Stimulated activated naive CD8-positive, alpha-beta T cell treated with anti-CD3 and anti-CD28 coated beads, Interleukin-15, amount 100 ng/mL, for 72 hours (primary cell): ENCODE measurements around the gene SDF4.

ENCODE experiments used
- ATAC-seq: fragments of 150-1000 bp; cut with Tn5 transposase; 2 replicates; pipeline ENCODE4 v1.10.0; 2021; ENCODE audit warnings: mild to moderate bottlenecking, moderate library complexity
- DNase-seq, 2 donors: peaks; one replicate each; pipeline ENCODE4 v3.0.0; 2021 to 2022
- H3K27ac Mint-ChIP-seq, 2 donors: one replicate each; pipeline ENCODE4 v1.8.0; 2022; ENCODE audit warnings: mild to moderate bottlenecking in 2 of 2, mixed read lengths in 2 of 2, moderate library complexity in 2 of 2
- H3K27me3 Mint-ChIP-seq: one replicate; pipeline ENCODE4 v1.8.0; 2022; ENCODE audit warnings: mixed read lengths
- H3K4me1 Mint-ChIP-seq: one replicate; pipeline ENCODE4 v1.8.0; 2022; ENCODE audit warnings: mild to moderate bottlenecking, mixed read lengths
- H3K4me3 Mint-ChIP-seq, 2 donors: one replicate each; pipeline ENCODE4 v1.8.0; 2022; ENCODE audit warnings: mild to moderate bottlenecking in 2 of 2, mixed read lengths in 2 of 2, moderate library complexity in 1 of 2
- H3K9me3 Mint-ChIP-seq, 2 donors: one replicate each; pipeline ENCODE4 v1.8.0; 2022; ENCODE audit warnings: mixed read lengths in 2 of 2

The SDF4 gene

GRCh38 chr1:1228596-1229321 lies 3.0 kb downstream of the SDF4 start:
- no peak overlapping the region for H3K4me3 Mint-ChIP-seq
- H3K9me3 Mint-ChIP-seq = no peaks in the 10 kb centered on the region
- H3K4me1 Mint-ChIP-seq = peaks cover 38% of the 10 kb centered on the region
- ATAC-seq (no peak), DNase-seq (no peak)
- H3K27me3 Mint-ChIP-seq = no peaks in the 10 kb centered on the region
- H3K27ac Mint-ChIP-seq = peak overlapping the region in 1 of 2 donors; percentile 34

DNA sequence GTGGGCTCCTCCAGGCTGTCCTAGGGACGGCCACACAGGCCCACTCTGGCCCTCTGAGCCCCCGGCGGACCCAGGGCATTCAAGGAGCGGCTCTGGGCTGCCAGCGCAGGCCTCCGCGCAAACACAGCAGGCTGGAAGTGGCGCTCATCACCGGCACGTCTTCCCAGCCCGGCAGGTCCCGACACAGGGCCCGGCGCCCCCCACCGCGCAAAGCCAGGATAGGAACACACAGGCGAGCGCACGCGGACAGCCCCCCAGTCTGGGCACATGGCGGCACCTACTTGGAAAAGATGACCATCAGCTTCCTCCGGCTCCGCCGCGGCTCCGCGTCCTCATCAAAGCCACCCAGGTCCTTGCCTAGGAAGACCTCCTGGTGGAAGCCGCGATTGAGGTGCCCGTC lies 3.6 kb downstream of the SDF4 start:
- Mint-ChIP-seq H3K27ac (peak overlapping the region in 1 of 2 donors; percentile 34), H3K4me1 (peaks cover 33% of the 10 kb centered on the region), H3K4me3 (no peak overlapping the region), H3K27me3 (no peaks in the 10 kb centered on the region), H3K9me3 (no peaks in the 10 kb centered on the region)
- DNase-seq = no peak
- ATAC-seq = no peak

- Mint-ChIP-seq H3K4me3 (no peak overlapping the region), H3K4me1 (peaks cover 33% of the 10 kb centered on the region), H3K27ac (no peak overlapping the region), H3K9me3 (no peaks in the 10 kb centered on the region), H3K27me3 (no peaks in the 10 kb centered on the region)
- ATAC-seq = no peak
- no peak for DNase-seq
Observed at GRCh38 chr1:1227386-1227785, 4.4 kb downstream of the SDF4 start.

- Mint-ChIP-seq H3K4me1 (peaks cover 33% of the 10 kb centered on the region), H3K27ac (no peak overlapping the region), H3K4me3 (no peak overlapping the region), H3K27me3 (no peaks in the 10 kb centered on the region), H3K9me3 (no peaks in the 10 kb centered on the region)
- DNase-seq (no peak), ATAC-seq (no peak)
Observed at GRCh38 chr1:1226566-1227362, 5.0 kb downstream of the SDF4 start.

- H3K27ac Mint-ChIP-seq = no peak overlapping the region
- no peak overlapping the region for H3K4me3 Mint-ChIP-seq
- H3K9me3 Mint-ChIP-seq = no peaks in the 10 kb centered on the region
- ATAC-seq (no peak), DNase-seq (no peak)
- H3K27me3 Mint-ChIP-seq = no peaks in the 10 kb centered on the region
- H3K4me1 Mint-ChIP-seq = peaks cover 30% of the 10 kb centered on the region
Observed at GRCh38 chr1:1225913-1226312, 5.9 kb downstream of the SDF4 start.

DNA sequence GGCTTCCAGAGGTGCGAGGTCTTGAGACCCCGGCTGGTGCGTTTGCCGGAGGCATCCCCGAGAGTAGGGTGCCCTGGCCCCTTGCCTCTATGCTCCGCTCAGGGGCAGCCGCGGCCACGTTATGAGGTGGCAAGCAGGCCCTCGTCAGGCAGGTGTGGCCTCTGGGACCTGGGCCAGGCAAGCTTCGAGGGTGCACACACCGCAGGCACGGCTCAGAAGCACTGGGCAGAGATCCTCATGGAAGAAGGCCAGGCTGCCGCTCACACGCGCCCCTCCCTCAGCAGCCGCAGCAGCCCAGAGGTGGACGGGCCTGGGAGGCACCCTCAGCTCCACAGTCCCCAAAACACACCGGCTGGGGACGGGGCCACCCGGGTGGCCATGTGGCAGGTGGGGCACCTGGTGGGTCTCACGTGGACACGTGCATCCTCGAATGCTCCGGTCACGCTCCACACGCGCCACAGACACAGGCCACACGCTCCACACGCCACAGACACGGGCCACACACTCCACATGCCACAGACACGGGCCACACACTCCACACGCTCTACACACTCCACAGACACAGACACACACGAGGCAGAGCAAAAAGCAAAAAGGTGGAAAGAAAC lies 6.5 kb downstream of the SDF4 start:
- Mint-ChIP-seq H3K4me3 (no peak overlapping the region), H3K27ac (no peak overlapping the region)
- no peak for DNase-seq

GRCh38 chr1:1223891-1224290 lies 7.9 kb downstream of the SDF4 start:
- Mint-ChIP-seq H3K4me1 (peaks cover 20% of the 10 kb centered on the region), H3K27ac (no peak overlapping the region), H3K27me3 (no peaks in the 10 kb centered on the region), H3K4me3 (no peak overlapping the region), H3K9me3 (no peaks in the 10 kb centered on the region)
- ATAC-seq (no peak), DNase-seq (no peak)

More for the DNA sequence above, 6.5 kb downstream of the SDF4 start:
- Mint-ChIP-seq H3K4me1 (peaks cover 25% of the 10 kb centered on the region), H3K9me3 (no peaks in the 10 kb centered on the region), H3K27me3 (no peaks in the 10 kb centered on the region)
- no peak for ATAC-seq

DNA sequence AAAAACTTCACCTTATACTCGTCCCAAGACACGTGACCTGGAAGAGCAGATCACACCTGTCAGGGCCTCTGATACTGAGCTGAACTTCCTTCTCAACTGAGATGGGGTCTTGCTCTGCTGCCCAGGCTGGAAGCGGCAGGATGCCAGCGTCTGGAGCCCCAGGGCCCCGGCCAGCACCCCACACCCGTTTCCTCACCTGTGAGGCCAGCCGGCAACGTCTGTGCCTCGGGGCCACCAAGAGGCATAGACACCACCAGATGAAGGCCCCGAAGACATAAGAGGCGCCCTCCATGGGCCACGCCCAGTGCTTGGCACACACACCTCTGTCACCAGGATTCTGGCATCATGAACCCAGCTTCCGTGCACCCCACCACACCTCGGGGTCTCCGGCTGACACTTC lies 8.5 kb downstream of the SDF4 start:
- H3K4me3 Mint-ChIP-seq = no peak overlapping the region
- H3K4me1 Mint-ChIP-seq = peaks cover 26% of the 10 kb centered on the region
- no peaks in the 10 kb centered on the region for H3K27me3 Mint-ChIP-seq
- H3K9me3 Mint-ChIP-seq = no peaks in the 10 kb centered on the region
- H3K27ac Mint-ChIP-seq = peak overlapping the region in 1 of 2 donors; percentile 67
- ATAC-seq (no peak), DNase-seq (no peak)

DNA sequence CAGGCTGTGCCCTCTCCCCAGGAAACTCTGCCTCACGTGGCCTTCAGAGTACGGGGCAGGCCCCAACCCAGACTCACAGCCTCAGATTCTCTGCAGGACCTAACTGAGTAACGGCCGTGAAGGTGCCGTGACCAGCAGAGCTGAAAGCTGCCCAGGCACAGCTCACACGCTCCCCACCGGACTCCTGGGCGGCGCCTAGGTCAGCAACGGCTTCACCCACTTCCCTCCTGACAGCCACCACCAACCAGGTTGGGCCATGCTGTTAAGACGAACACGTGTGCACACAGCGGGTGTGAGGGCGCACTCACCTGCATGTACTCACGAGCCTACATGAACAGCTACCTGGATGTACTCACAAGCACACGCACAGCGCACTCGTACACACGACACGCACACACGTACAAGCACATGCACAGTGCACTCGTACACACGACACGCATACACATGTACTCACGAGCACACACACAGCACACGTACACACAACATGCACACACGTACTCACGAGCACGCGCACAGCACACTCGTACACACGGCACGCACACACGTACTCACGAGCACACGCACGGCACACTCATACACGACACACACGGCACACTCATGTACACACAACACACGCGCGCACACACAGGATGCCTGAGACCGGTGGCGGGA lies 9.1 kb downstream of the SDF4 start:
- Mint-ChIP-seq H3K4me1 (peaks cover 32% of the 10 kb centered on the region), H3K27ac (peak overlapping the region in 1 of 2 donors; percentile 52), H3K4me3 (no peak overlapping the region), H3K27me3 (no peaks in the 10 kb centered on the region), H3K9me3 (no peaks in the 10 kb centered on the region)
- ATAC-seq (no peak), DNase-seq (no peak)

DNA sequence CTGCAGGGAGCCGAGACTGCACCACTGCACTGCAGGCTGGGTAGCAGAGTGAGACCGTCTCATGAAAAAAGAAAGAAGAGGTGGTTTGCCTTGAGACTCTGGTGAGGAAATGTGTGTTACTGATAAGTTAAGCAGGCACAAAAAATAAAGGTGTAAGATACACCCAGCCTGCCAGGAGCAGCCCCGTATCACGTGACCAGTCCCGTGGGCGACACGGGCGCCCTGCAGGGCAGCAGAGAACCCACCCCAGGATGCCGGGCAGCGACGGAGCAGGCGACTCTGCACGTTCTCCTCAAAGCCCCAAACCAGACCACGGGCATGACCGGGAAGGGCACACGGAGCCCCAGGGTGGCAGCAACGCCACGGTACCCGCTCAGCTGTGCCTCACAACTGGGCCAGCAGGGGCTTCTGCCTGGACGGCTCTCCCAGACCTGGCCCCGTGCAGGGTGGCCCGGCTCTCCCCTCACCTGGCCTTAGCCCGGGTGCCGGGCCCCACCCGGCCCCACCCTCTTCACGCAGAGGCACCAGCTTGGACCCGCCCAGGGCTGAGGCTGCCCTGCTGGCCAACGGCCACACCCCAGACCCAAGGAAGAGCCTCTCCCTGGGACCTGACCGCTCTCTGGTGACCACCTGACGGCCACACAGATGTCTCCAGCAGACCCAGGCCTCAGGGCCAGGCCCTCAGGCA lies 9.8 kb downstream of the SDF4 start:
- DNase-seq = no peak
- H3K4me1 Mint-ChIP-seq = peaks cover 38% of the 10 kb centered on the region

GRCh38 chr1:1220197-1220596 lies 11.6 kb downstream of the SDF4 start:
- H3K4me1 Mint-ChIP-seq = peaks cover 46% of the 10 kb centered on the region
- H3K27me3 Mint-ChIP-seq = no peaks in the 10 kb centered on the region
- H3K27ac Mint-ChIP-seq = peak overlapping the region in 1 of 2 donors; percentile 82
- DNase-seq = no peak
- no peak overlapping the region for H3K4me3 Mint-ChIP-seq
- no peaks in the 10 kb centered on the region for H3K9me3 Mint-ChIP-seq
- no peak for ATAC-seq

More for the DNA sequence above, 9.8 kb downstream of the SDF4 start:
- ATAC-seq = peak; percentile 14
- no peak overlapping the region for H3K4me3 Mint-ChIP-seq
- no peaks in the 10 kb centered on the region for H3K27me3 Mint-ChIP-seq
- no peak overlapping the region for H3K27ac Mint-ChIP-seq
- H3K9me3 Mint-ChIP-seq = no peaks in the 10 kb centered on the region

GRCh38 chr1:1219341-1219740 lies 12.5 kb downstream of the SDF4 start:
- ATAC-seq (no peak), DNase-seq (no peak)
- Mint-ChIP-seq H3K27ac (peak overlapping the region; percentile 5 to 85), H3K4me3 (no peak overlapping the region), H3K4me1 (peaks cover 55% of the 10 kb centered on the region), H3K27me3 (no peaks in the 10 kb centered on the region), H3K9me3 (no peaks in the 10 kb centered on the region)

- Mint-ChIP-seq H3K27ac (peak overlapping the region; percentile 5 to 85), H3K4me3 (no peak overlapping the region)
Observed at GRCh38 chr1:1218524-1219200, 13.1 kb downstream of the SDF4 start.

DNA sequence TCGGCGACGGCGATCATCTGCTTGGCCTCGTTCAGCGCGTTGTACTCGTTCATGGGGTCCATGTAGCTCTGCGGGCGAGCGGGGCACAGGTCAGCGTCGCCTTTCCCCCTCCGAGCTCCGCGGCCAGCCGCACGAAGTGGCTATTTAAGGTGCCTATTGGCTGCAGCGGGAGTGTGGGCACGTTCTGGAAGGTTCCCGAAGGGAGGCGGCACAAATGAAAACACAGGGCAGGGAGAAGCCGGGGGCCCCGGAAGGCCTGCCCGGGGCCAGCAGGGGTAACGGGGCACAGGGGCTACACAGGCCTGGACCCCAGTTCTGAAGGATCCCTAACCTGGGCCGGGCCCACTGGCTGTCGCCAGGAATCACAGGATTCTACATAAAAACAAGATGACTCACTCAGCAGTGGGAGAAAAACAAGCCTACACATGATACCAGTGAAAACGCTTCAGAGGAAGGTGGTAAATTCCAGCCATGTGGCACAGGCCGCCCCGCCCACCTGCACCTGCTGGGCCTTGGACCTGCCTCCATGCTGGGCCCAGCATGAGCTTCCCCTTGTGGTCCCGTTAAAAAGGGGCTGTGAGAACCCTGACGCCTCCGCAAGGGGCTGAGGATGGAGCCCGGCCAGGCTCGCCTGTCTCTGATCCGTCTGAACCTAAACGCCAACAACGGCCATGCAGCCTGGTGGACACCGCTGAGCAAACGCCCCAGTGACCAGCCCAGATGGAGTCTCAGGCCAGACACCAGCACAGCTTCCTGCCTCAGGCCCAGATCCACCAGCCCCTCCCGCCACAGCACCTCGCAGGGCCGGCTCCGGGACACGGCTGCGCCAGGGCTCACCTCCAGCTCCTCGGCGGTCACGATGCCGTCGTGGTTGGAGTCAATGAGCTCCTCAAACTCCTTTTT lies 13.9 kb downstream of the SDF4 start:
- Mint-ChIP-seq H3K9me3 (no peaks in the 10 kb centered on the region), H3K4me3 (no peak overlapping the region), H3K4me1 (peaks cover 59% of the 10 kb centered on the region), H3K27ac (no peak overlapping the region), H3K27me3 (no peaks in the 10 kb centered on the region)
- ATAC-seq = no peak
- DNase-seq = no peak

More at GRCh38 chr1:1218524-1219200, 13.1 kb downstream of the SDF4 start:
- Mint-ChIP-seq H3K27me3 (no peaks in the 10 kb centered on the region), H3K4me1 (peaks cover 59% of the 10 kb centered on the region), H3K9me3 (no peaks in the 10 kb centered on the region)
- ATAC-seq (no peak), DNase-seq (no peak)
